GM18520 (cell line): ENCODE measurements around the gene NUDT8.
"Not testable (repeated sequence)": the region's sequence is repeated elsewhere in the genome, so short reads cannot be mapped to it uniquely, and the experiment has no call there.

ENCODE experiments used
- ATAC-seq: cut with Tn5 transposase; IDR thresholded peaks from one replicate; pipeline ENCODE4 v1.9.1; 2021; ENCODE audit not compliant: unreplicated experiment

NUDT8 gene

DNA sequence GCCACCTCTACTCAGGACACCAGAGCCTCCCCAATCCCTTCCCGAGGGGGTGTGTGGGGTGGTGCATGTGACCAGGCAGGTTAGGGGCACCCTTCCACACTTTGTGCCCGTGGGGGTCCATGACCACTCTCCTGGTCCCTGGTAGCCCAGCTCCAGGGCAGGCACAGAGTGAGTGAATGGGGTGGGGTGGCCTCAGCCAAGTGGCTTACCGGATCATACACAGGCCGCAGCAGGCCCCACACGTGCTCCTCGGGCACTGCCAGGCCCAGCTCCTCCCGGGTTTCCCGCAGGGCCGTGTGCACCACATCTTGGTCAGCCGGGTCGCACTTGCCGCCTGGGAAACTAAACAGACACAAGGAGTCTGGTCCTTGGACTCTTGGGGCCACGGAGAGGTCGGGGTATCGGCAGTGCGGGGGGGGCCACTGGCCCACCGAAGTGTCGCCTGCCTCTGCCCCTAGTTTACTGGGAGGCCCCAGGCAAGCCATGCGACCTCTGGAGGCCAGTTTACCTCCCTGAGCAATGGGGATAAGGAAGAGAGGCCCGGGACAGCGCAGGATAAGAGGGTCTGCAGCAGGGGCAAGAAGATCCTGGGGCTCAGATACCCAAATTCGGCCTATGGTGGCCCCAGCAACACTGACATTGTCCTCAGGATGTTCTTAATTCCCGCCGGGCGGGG, 889 bp downstream of the NUDT8 start:
- no peak for ATAC-seq

DNA sequence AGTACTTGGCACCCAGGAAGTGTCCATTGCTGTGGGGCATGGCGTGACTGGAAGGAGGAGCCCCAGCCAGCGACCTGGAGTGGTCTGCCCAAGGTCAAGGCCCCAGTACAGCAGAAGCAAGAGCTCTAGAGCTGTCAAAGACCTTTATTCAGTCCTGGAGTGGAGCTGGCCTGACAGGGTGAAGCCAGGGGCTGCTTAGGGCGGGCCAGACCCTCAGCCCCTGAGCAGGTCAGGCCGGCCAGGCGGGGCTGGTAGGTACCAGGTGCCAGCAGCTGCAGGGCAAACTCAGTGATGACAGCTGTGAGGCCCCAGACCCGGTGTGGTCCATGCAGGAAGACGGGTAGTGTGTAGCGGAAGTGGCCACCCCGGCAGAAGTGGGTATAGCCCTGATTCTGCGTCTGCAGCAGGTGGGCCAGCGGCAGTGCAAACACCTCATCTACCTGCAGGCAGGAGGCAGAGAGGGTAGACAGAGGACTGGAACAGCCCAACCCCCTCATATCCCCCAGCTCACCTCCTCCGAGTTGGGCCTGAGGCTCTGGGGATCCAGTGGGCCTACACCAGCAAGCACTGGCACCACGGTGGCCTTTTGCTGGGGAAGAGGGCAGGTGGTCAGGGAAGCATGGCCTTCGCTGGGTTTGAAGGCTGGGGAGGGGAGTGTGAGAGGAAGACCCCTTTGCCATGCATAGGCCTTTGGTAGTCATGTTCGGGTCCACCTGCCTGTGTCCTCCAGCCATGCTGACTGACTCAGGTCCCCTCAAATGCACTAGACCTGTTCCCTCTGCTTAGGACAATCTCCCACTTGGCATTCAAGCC, 1.7 kb downstream of the NUDT8 start:
- no peak for ATAC-seq

DNA sequence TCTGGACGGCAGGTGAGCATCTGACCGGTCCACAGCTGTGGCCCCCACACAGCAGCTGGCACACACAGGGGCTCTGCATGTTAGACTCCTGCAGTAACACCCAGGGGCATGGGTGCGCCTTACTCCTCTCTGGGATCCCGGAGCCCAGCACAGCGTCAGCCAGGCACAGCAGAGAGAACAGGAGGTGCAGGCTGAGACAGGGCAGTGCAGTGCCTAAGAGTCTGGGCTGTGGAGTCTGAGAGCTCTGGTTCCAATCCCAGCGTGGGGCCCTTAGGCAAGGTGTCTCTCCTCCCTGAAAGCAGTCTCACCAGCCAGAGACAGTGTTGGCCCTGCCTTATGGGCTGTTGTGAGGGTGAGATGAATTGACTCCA, 2.3 kb downstream of the NUDT8 start:
- ATAC-seq: no peak

DNA sequence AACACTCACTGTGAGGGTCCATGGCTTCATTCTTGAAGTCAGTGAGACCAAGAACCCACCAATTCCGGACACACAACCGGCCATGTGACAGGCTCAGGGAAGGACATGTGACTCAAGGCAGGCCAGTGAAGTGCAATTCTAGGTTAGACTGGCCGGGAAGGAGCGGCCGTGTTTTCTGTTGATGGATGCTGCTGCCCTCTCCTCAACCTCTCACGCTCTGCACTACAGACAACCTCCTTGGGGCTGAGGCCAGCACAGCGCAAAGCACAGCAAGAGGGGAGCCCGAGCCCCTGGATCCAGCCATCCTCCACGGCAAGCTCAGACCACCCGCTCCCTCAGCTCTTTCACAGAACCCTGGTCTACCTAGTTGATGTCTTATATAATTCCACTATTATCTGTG, 2.8 kb downstream of the NUDT8 start:
- ATAC-seq: no peak

DNA sequence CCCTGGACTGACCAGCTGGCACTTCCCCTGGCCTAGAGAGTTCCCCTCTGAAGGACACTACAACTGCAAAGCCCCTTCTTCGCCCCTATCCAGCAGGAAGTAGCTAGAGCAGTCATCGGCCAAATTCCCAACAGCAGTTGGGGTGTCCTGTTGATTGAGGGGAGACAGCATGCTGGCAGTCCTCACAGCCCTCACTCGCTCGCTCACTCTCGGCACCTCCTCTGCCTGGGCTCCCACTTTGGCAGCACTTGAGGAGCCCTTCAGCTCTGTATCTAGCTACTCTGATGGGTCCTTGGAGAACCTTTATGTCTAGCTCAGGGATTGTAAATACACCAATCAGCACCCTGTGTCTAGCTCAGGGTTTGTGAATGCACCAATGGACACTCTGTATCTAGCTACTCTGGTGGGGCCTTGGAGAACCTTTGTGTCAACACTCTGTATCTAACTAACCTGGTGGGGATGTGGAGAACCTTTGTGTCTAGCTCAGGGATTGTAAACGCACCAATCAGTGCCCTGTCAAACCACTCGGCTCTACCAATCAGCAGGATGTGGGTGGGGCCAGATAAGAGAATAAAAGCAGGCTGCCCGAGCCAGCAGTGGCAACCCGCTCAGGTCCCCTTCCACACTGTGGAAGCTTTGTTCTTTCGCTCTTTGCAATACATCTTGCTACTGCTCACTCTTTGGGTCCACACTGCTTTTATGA, 3.5 kb downstream of the NUDT8 start:
- not testable (repeated sequence) for ATAC-seq

DNA sequence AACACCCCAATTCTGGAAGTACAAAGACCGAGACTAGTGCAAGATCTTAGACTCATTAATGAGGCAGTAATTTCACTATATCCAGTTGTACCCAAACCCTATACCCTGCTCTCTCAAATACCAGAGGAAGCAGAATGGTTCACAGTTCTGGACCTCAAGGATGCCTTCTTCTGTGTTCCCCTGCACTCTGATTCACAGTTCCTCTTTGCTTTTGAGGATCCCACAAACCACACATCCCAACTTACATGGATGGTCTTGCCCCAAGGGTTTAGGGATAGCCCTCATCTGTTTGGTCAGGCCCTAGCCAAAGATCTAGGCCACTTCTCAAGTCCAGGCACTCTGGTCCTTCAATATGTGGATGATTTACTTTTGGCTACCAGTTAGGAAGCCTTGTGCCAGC, 5.9 kb downstream of the NUDT8 start:
- ATAC-seq: not testable (repeated sequence)

DNA sequence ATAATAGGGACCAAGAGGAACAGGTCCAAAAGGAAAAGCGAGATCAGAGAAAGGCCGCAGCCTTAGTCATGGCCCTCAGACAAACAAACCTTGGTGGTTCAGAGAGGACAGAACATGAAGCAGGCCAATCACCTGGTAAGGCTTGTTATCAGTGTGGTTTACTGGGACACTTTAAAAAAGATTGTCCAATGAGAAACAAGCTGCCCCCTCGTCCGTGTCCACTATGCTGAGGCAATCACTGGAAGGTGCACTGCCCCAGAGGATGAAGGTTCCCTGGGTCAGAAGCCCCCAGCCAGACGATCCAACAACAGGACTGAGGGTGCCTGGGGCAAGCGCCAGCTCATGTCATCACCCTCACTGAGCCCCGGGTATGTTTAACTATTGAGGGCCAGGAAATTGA, 6.8 kb downstream of the NUDT8 start:
- ATAC-seq: not testable (repeated sequence)

DNA sequence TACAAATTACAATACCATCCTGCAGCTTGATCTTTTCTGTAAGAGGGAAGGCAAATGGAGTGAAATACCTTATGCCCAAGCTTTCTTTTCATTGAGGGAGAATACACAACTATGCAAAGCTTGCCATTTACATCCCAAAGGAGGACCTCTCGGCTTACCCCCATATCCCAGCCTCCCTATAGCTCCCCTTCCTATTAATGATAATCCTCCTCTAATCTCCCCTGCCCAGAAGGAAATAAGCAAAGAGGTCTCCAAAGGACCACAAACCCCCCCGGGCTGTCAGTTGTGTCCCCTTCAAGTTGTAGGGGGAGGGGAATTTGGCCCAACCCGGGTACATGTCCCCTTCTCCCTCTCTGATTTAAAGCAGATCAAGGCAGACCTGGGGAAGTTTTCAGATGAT, 7.8 kb downstream of the NUDT8 start:
- ATAC-seq: not testable (repeated sequence)

DNA sequence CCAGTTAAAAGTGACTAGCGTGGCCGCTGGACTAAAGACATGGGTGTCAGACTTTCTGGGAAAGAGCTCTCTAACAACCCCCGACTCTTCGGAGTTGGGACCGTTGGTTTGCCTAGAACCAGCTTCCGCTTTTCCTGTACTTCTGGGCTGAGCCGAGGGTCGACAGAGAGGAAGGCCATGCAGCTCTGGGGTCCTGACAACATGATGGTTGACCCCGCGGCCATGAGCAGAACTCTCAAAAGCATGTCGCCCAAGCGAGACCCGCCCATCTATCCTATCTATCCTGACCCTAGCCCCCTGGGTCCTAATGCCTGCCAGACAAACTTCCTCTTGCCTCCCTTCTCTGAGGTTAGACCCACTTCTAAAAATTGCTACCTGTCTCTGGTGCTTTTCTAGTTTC, 9.1 kb downstream of the NUDT8 start:
- not testable (repeated sequence) for ATAC-seq

DNA sequence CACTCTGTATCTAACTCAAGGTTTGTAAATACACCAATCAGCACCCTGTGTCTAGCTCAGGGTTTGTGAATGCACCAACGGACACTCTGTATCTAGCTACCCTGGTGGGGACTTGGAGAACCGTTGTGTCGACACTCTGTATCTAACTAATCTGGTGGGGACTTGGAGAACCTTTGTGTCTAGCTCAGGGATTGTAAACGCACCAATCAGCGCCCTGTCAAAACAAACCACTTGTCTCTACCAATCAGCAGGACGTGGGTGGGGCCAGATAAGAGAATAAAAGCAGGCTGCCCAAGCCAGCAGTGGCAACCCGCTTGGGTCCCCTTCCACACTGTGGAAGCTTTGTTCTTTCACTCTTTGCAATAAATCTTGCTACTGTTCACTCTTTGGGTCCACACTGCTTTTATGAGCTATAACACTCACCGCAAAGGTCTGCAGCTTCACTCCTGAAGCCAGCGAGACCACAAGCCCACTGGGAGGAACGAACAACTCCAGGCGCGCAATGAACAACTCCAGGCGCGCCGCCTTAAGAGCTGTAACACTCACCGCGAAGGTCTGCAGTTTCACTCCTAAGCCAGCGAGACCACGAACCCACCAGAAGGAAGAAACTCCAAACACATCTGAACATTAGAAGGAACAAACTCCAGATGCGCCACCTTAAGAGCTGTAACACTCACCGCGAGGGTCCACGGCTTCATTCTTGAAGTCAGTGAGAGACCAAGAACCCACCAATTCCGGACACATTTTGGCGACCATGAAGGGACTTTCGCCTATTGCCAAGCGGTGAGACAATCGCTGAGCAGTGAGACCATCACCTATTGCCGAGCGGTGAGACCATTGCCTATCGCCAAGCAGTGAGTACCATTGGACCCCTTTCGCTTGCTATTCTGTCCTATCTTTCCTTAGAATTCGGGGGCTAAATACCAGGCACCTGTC, 9.8 kb downstream of the NUDT8 start:
- not testable (repeated sequence) for ATAC-seq

DNA sequence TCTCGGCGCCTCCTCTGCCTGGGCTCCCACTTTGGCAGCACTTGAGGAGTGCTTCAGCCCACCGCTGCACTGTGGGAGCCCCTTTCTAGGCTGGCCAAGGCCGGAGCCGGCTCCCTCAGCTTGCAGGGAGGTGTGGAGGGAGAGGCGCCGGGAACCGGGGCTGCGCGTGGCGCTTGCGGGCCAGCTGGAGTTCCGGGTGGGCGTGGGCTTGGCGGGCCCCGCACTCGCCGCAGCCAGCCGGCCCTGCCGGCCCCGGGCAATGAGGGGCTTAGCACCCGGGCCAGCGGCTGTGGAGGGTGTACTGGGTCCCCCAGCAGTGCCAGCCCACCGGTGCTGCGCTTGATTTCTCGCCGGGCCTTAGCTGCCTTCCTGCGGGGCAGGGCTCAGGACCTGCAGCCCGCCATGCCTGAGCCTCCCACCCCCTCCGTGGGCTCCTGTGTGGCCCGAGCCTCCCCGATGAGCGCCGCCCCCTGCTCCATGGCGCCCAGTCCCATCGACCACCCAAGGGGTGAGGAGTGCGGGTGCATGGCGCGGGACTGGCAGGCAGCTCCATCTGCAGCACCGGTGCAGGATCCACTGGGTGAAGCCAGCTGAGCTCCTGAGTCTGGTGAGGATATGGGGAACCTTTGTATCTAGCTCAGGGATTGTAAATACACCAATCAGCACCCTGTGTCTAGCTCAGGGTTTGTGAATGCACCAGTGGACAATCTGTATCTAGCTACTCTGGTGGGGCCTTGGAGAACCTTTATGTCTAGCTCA, 10.7 kb downstream of the NUDT8 start:
- not testable (repeated sequence) for ATAC-seq

DNA sequence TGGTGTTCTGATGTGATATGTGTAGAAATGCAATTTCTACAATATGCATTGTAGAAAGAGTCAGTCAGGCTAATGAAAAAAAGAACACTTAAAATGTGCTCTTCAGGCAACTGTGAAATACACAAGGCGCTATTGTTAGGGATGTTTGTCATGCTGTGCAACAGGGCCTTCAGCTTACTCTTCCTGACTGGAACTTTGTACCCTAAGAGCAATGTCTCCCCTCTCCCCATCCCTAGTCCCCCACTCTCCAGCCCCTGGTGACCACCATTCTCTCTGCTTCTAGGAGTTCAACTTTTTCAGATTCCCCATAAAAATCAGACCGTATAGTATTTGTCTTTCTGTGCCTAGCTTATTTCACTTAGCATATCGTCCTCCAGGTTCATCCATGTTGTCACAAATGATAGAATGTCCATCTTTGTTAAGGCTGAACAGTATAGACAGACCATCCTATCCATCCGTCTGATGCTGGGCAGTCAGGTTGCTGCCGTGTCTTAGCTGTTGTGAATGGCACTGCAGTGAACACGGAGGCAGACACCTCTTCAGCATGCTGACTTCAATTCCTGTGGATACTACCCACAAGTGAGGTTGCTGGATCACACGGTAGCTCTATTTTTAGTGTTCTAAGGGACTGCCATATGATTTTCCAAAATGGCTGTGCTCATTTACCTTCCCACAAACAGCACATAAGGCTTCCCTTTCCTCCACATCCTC, 12.3 kb downstream of the NUDT8 start:
- ATAC-seq: no peak

DNA sequence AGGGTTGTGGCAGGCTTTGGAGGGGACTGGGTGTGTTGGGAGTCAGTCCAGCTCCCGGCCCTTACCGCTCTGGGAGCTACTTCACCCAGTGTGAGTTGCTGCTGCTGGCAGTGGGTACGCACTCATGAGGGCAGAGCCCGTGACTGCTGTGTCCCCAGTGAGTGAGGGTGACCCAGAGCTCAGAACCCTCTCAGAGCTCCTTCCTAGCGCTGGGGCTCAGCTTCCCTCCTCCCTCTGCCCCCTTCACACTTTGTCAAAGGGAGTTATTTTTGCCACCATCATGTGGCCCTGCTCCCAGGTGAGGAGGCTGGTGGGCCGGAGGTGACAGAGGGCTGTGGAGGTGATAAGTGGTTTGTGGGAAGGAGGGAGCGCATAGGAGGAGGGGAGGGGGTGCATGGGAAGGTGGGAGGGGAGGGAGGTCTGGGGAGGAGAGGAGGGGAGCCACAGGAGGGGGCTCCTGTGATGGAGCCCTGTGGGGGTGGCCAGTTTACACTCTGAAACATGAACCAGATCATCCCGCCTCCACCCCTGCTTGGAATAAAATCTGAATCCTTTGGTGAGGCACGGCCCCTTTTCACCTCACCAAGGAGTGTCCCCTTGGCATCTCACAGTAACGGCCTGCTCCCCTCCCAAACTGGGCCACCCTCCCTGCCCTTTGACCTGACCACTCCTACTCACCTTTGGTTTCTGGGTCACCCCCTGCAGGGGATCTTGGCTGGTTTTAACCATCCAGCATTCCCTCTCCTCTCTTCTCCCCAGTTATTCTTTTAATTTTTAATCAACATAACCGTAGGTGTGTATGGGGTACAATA, 13.1 kb downstream of the NUDT8 start:
- no peak for ATAC-seq

DNA sequence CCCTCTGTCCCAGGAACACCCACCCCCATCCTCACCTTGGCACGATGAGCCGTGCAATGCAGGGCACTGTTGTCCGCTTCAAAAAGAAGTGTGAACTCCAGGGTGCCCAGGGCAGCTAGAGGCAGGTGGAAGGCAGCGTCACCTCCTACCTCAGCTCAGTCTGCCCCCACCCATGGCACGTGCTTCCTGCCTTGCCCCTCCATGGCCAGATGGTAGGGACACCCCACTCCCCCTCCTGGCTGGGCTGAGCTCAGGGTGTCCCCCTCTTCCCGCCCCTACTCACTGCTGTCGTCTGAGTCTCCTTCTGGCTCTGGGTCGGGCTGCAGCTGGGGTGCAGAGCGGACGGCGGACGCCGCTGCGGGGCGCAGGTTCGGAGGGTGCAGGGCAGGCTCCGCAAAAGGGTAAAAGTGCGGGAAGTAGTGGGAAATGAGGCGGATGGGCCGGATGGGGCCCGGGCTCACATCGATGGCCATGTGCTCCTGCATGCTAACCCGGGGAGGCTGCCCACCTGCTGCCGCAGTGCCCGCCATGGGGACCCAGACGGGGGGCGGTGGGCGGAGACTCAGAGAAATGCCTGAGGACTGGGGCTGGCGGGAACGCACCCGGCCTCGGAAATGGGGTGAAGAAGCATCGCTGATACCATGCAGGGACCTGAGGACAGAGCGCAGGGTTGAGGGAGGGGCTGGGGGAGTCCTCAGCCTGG, 13.9 kb downstream of the NUDT8 start:
- ATAC-seq: no peak

DNA sequence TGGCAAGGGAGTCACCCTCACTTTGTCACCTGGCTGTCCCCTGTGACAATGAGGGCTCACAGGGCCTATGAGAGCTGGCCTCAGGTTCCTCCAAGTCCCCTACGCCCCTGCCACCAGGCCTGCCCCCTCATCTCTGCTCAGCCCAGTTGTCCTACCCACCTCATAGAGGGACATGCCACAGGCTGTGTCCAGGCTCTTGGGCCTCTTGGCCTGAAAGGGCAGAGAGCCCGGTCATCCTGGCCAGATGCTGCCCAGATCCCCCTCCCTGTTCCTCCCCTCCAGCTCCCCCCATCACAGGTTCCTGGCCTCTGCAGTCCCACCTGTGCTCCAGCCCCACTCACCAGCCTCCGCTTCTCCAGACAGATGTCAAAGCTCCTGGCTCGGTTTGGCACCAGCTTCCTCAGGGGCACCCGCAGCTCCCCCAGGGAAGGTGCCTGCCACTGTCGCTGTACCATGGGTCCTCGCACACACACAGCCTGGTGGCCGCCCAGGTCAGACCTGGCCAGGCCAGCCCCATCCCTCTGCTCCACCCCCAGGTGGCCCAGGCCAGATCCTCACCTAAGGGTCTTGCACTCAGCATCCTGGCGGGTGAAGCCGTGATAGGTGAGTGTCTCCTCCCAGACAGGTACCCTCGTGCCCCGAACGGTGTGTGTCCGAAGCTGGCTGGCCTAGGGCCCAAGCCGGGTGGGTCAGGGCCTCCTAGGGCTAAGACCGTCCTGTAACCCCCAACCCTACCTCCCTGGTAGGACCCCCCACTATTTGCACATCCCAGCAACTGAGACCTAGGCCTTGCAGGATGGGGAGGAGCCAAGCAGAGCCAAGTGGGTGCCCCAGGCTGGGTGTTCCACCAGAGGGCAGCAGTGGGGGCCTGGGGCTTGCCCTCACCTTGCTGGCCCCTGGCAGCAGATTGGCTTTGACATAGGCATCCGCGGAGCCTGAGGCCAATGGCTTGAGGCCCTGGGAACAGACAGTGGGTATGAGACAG, 14.7 kb downstream of the NUDT8 start:
- ATAC-seq: no peak

DNA sequence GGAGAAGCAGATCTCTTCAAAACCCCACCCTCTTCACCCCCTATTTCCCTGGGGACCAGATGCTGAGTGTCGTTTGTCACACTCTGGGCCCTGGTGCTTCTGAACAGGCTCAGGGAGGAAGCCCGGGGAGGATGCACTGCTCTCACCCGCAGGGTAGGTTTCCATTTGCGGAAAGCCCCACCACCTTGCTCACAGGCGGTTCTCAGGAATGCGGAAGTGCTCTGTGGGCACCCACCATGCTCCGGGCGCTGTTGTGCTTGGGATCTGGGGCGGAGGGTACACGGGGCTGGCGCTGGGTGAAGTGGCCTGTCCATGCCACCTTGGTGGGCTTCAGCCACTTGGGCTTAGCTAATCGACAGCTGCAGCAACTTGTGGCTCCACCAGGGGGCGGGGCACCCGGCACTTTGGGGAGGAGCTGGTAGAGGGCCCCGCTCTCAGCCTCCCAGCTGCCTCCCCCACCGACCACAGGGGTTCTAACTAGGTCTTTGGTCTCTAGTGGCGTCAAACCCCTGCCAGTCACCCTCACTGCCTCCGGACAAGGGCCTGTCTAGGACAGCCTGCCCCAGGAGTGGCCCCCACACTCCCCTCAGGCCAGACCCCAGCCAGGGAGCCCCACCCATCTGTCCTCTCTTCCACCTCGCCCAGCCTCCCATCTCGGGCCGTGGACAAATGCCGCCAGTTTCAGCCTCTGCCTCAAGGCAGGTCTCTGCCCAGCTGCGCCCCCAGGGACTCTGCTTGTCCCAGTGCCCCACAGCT, 15.6 kb downstream of the NUDT8 start:
- ATAC-seq: peak; percentile 71
